HG03139 (cell line): ENCODE results near the gene XRN1.
"Not testable (repeated sequence)": the region's sequence is repeated elsewhere in the genome, so short reads cannot be mapped to it uniquely, and the experiment has no call there.

Experiments
- ATAC-seq: cut with Tn5 transposase; IDR thresholded peaks from one replicate; pipeline ENCODE4 v1.9.1; 2021; ENCODE audit not compliant: unreplicated experiment

Gene XRN1

GRCh38 chr3:142447852-142448823, at the start of gene XRN1:
Gene XRN1, minus strand, starts transcription at chr3:142448037. Its CDS starts 93 bp downstream, at chr3:142447944.
- ATAC-seq: peak; percentile 84

- ATAC-seq: no peak
Measured at GRCh38 chr3:142495103-142495502, 47.3 kb upstream of the XRN1 start.

GRCh38 chr3:142492184-142492583, 44.3 kb upstream of the XRN1 start:
- no peak for ATAC-seq

GRCh38 chr3:142489572-142490323, 41.9 kb upstream of the XRN1 start:
- no peak for ATAC-seq

- ATAC-seq: no peak
Measured at GRCh38 chr3:142484912-142485435, 37.1 kb upstream of the XRN1 start.

GRCh38 chr3:142481196-142481595, 33.4 kb upstream of the XRN1 start:
- ATAC-seq: no peak

GRCh38 chr3:142470826-142471225, 23.0 kb upstream of the XRN1 start:
- ATAC-seq: no peak

- ATAC-seq: no peak
Measured at GRCh38 chr3:142468456-142468855, 20.6 kb upstream of the XRN1 start.

- ATAC-seq: no peak
Measured at GRCh38 chr3:142467768-142468167, 19.9 kb upstream of the XRN1 start.

GRCh38 chr3:142460689-142461088, 12.9 kb upstream of the XRN1 start:
- no peak for ATAC-seq

- ATAC-seq: no peak
Measured at GRCh38 chr3:142459929-142460328, 12.1 kb upstream of the XRN1 start.

- no peak for ATAC-seq
Measured at GRCh38 chr3:142459096-142459495, 11.3 kb upstream of the XRN1 start.

GRCh38 chr3:142450881-142451280, 3.0 kb upstream of the XRN1 start:
- no peak for ATAC-seq

- ATAC-seq: no peak
Measured at GRCh38 chr3:142450189-142450588, 2.4 kb upstream of the XRN1 start.

GRCh38 chr3:142447301-142447851, 461 bp downstream of the XRN1 start:
- ATAC-seq: peak; percentile 32

GRCh38 chr3:142445816-142446254, 2.0 kb downstream of the XRN1 start:
- peak; percentile 41 for ATAC-seq

- ATAC-seq: no peak
Measured at GRCh38 chr3:142444343-142444742, 3.5 kb downstream of the XRN1 start.

GRCh38 chr3:142443060-142443459, 4.8 kb downstream of the XRN1 start:
- ATAC-seq: not testable (repeated sequence)

- not testable (repeated sequence) for ATAC-seq
Measured at GRCh38 chr3:142439499-142440220, 8.2 kb downstream of the XRN1 start.

GRCh38 chr3:142438096-142438495, 9.7 kb downstream of the XRN1 start:
- not testable (repeated sequence) for ATAC-seq
